ENCODE data around the gene NCOA5. TPM values are rescaled to one million over a fixed set of nuclear protein-coding genes. Genes with fewer than 3 reads are reported as not detected.

NCOA5 gene
- total and polyA plus RNA-seq, 9 of the 15 experiments (the other 6 are each of a cell fraction or from before 2014, with no cell fraction given): 3.9 to 22.8 (median 13.8) TPM

GRCh38 chr20:46057856-46058598, 31.7 kb downstream of the NCOA5 start:
- Histone ChIP-seq H3K27me3 (ENCODE audit: control insufficient read depth in 2 of 2, insufficient read depth in 2 of 2, low read length in 2 of 2) (peaks cover 0 to 2% of the 10 kb centered on the region in 2 experiments; a peak in 1 of 5 replicates), H3K9ac (ENCODE audit: insufficient read depth in 1 of 2, low read depth in 2 of 2, low read length in 2 of 2) (no peak overlapping the region), H3K4me2 (ENCODE audit: insufficient read depth, low read length) (no peak overlapping the region), H3K79me2 (ENCODE audit: control insufficient read depth, insufficient read depth, low read length) (no peaks in the 10 kb centered on the region), H3K27ac (ENCODE audit: extremely low read depth, low read depth, low read length) (no peak overlapping the region), H3K4me3 (no peak overlapping the region), H3K9me3 (replicated peaks; ENCODE audit: control insufficient read depth, insufficient read depth, low read depth, low read length) (no peaks in the 10 kb centered on the region), H4K20me1 (replicated peaks; ENCODE audit: control insufficient read depth, insufficient read depth, low read length) (peaks cover 18% of the 10 kb centered on the region; the same call in 1 of the 2 replicates), H3K9me1 (ENCODE audit: control insufficient read depth, insufficient read depth, low read length) (peaks cover 4% of the 10 kb centered on the region), H2AFZ (ENCODE audit: low read depth, low read length) (no peak overlapping the region), H3K4me1 (replicated peaks in 1 of 2; ENCODE audit: control insufficient read depth in 2 of 2, insufficient read depth in 2 of 2, low read length in 2 of 2) (peaks cover 0 to 14% of the 10 kb centered on the region in 2 experiments; a peak in 2 of 5 replicates), H3K36me3 (ENCODE audit: control insufficient read depth, insufficient read depth, low read length) (peaks cover 25% of the 10 kb centered on the region; the same call in 2 of the 3 replicates)
- WGBS (ENCODE audit: insufficient coverage, low coverage, missing lambda C conversion rate): 80% methylated on average over 52 of the region's 66 CpGs
- FAIRE-seq (no peak), ATAC-seq (no peak), DNase-seq (ENCODE audit: extremely low read depth in 1 of 4, low spot score in 3 of 4) (no peak)
- POLR2A ChIA-PET: interaction anchor here (0.6 to 2.1 kb wide), 3 partner anchors 26 to 230 kb away, joined by 3 to 10 read pairs (median 3); no protein-coding TSS in a partner anchor
- in situ Hi-C loops (cut with MboI): no loop called here
- TF ChIP-seq GABPB1 (CRISPR knock-in tag; IDR thresholded peaks at IDR 0.05) (no peak), PCBP2 (IDR thresholded peaks at IDR 0.05; ENCODE audit: low read depth, low read length, poor library complexity, severe bottlenecking) (no peak), RERE (CRISPR knock-in tag; IDR thresholded peaks at IDR 0.05; ENCODE audit: borderline replicate concordance) (no peak), NFATC3 (IDR thresholded peaks at IDR 0.05) (no peak), DACH1 (IDR thresholded peaks at IDR 0.05; ENCODE audit: partially characterized antibody) (no peak), ZNF79 (CRISPR knock-in tag; IDR thresholded peaks at IDR 0.05; ENCODE audit: low read depth) (no peak), ARID4B (CRISPR knock-in tag; IDR thresholded peaks at IDR 0.05) (no peak), ZNF134 (CRISPR knock-in tag; conservative IDR thresholded peaks at IDR 0.05) (no peak), TEAD2 (tag; IDR thresholded peaks at IDR 0.05) (no peak), POLR2B (IDR thresholded peaks at IDR 0.05; ENCODE audit: low read depth, partially characterized antibody) (no peak)
- no TSS peak for BruUV-seq (replicated peaks)
- CTCF ChIA-PET (ENCODE audit: low intra/inter-chr PET ratio): no interaction called here
- intact Hi-C loops (cut with micrococcal nuclease): no loop called here
